GM21723 (cell line): ENCODE measurements around the gene MAPK12.

ENCODE experiments used
- ATAC-seq: cut with Tn5 transposase; IDR thresholded peaks from one replicate; pipeline ENCODE4 v1.9.1; 2021; ENCODE audit warnings: mild to moderate bottlenecking, moderate library complexity; ENCODE audit not compliant: unreplicated experiment

The MAPK12 gene

DNA sequence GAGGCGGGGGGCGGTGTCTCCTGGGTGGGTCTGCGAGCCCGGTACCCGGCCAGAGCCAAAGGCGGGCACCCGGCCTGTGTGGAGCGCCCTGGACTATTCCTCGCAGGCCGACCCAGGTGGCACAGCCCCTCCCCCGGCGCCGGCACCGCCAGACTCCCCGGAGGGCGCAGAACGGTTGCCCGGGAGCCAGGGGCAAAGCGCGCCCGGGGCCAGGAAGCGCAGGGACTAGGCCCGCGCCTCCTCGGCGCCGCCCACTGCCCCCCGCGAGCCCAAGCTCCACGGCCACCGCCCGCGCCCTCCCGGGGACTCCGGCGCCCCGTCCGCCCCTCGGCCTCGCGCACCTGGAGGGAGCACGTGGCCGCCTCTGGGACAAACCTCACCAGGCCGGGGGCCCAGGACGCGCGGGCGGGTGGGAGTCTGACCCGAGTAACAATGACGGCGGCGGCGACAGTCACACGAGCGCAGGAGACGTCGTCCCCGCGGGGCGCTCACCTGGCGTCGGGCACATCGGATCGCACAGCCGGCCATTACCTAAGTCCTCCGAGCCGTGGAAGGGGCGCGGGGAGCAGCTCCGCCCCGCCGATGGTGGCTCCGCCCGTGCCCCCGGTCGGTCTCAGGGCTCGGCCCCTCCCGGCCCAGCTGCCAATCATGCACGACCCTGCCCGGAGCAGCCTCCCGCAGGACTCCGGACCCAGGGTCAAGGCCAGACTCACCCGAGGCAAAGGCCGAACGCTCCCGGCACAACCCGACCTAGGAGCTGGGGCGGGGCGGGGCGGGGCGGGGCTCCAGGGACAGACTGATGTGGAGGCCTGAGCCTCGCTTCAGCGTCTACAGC is 38.5 kb upstream of the MAPK12 start:
- ATAC-seq: no peak

DNA sequence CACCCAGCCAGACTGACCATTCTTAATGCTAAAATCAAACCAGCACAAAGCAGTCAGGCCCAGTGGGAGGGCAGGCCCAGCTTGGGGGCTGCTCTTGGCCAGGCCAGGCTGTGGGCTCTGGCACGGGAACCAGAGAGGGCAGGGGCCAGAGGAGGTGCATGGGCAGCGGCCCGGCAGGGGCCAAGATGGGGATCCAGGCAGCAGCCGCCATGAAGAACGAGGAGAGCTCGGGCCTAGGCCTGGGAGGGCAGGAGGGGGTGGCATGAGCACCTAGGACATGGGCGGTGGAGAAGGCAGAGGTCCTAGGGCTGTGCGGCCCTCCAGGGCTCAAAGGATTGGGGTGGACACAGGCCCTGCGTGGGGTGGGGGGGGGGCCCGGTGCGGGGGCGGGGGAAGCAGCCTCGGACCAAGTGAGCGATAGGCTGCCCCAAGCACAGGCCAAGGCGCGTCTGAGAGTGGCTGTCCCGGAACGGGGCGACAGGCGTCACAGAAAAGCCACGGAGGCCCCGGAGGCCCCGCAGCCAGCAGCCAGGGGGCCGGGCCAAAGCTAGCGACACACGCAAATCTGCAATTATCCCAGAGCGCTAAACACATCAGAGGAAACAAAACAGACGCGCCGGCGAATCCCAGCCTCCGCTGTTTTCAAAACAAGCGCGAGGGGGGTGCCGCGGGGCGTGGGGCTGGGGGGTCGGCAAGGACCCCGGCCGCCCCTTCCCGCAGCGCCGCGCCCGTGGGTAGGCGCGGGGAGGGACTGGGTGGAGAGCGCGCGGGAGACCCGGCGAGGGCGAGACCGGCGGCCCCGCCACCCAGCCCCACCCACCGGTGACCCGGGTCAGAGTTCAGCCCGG is 37.7 kb upstream of the MAPK12 start:
- ATAC-seq: no peak

DNA sequence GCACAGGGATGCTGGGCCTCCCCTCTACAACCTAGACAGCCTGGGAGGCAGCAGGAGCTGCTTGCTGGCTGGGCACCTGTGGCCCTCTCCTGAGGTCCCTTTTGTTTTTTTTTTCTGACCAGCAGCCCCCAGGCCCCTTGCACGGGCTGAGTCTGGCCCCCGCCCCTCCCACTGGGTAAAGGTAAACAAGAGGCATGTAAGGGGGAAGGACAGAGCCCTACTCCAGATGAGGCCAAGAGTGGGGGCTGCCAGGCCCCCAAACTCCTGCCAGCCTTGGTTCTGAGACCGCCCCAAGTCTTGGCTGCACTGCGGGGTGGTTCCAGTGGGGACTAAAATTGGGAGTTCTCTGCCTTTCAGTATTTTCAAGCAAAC is 36.8 kb upstream of the MAPK12 start:
- no peak for ATAC-seq

DNA sequence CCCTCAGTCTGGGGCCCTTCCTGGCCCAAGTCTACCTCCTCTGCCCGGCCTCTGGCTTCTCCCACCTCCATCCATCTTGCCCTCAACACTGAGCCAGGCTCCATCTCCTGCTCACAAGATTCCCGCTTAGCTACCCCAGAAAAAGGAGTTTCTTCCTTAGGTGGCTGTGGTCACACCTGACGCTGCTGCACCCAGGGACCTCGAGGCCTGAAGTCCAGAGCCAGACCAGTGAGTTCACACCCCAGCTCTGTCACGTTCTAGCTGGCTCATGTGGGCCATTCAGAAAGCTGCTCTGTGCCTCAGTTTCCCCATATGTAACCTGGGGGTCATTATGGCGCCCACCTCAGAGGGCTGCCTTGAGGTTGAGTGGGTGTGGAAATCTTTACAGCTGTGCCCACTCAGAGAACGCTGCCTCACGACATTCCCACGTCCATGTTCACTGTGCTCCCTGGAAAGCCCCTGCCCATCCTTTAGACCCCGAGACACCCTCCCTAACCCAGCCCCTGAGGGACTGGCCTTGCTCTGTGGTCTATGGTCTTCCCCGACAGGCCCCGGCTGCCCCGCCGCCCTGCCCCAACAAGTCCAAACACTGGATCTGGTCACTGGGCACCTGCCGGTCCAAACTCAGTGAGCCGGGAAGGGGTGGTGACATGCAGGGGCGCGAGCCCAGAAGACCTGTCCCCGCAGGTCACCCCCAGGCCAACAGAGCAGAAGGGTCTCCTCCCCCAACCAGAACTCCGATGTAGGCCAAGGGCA is 36.2 kb upstream of the MAPK12 start:
- ATAC-seq: no peak

DNA sequence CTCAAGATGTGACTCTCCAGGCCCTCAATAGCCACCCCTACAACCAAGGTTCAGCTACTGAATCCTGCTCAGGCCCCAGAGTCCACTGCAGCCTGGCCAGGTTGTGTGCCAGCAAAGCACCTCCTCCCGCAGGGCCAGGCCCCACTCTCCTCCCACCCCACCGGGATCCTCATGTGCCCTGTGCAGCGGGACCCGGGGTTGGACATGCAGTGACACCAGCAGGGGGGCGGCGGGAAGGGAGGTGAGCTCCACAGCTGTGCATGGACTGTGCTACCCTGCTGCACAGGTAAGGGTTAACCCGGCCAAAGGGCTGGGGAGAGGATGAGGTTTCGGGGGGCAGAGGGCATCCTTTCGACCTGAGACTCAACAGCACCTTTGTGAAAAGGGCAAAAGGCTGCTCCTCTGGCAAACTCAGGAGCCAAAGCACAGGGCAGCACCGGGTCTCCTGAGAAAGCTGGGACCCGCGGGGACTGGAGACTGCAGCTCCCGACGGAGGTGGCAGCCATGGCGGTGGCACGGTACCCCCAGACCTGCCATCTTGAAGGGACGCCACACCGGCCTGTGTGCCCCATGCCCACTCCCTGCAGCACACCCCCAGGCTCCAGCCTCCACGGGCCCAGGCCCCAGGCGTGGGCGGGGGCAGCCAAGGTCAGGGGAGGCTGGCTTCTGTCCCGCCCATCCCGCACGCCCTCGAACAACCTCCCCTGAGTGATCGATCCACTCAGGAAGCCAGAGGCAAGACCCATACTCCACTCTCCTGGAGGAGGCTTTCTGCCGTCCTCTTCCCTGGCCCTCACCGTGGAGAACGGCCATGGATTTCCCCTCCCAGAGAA is 35.4 kb upstream of the MAPK12 start:
- ATAC-seq: no peak

DNA sequence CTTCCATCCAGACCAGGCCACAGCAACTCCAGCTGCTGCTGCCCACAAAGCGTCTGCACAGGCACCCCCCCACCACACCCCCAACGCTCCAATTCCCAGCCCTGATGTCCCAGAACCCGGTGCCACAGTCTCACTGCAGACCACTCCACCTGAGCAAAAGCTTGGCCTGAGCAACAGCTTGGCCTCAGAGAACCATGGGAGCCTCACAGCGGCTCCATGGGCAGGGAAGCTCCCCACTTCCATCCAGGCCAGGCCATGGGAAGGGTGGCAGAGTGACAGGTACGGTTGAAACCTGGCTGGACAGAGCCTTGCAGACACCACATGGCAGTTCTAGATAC is 32.8 kb upstream of the MAPK12 start:
- ATAC-seq: no peak

DNA sequence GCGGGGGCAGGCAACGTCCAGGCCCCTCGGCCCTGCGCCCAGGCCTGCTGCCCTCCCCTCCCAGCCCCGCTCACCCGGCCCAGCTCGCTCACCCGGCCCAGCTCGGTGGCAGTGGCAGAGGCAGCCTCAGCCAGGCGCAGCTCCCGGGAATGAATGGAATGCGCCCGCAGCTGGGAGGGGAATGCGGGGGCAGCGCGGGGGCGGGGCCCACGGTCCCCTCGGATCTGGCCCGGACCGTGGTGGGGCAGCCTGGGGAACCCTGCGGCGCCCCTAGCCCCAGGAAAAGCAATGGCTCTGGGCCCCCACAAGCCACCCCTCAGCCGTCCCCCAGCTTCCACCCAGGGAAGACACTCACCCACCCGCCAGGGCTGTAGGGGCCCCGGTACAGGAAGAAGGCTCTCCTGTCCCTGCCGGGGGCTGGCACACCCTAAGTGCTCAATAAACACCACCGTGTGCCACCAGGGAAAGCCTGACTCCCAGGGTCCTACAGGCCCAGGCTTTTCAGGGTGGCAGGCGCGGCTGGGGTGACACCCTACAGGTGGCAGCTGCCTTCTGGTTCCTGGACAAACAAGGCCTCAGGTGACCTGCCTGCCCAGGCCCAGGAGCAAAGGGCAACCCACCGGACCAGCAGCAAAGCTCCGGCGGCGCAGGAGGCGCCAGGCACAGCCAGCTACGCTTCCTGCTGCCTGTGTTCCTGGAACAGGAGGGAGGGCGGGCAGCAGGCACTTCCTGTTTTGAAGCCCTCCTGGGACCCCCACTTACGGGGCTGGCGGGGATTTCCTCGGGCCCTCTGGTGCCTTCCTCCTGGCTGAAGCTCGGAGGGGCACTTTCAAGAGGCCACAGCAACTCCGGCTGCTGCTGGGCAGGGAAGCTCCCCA is 32.2 kb upstream of the MAPK12 start:
- ATAC-seq: no peak

DNA sequence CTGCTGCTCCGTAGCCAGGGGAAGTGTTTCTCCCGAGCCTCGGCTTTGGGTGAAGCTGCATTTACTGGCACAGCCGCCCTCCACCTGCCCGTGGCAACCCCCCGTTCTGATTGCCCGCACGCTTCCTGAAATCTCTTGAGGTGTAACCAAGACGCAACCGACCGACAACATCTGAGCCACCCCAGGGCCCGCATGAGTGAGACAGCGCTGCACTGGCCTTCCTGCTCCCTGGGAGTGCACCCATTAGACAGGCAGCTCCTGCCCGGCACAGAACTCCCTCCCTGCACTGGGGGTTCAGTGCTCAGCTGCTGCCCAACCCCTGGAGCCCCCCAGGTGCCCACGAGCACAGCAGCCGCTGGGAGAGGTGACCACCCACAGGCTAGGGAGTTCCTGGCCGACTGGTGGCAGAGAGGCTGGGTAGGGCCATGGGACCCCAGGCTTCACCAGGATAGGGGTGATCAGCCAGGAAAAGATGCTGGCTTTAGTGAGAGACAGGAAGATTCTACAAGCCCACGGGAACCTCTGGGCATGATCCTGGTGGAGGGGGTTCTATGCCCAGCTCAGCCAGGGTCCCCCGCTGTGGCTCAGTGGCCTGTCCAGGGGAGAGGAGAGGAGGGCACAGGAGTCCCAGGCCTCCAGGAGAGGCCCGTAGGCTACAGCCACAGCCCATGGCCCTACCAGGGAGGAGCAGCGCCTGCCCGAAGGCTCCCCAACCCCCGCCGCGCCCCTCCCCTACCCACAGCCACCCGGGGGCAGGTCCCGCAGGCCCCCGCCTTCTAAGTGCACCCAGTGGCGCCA is 31.4 kb upstream of the MAPK12 start:
- ATAC-seq: no peak

DNA sequence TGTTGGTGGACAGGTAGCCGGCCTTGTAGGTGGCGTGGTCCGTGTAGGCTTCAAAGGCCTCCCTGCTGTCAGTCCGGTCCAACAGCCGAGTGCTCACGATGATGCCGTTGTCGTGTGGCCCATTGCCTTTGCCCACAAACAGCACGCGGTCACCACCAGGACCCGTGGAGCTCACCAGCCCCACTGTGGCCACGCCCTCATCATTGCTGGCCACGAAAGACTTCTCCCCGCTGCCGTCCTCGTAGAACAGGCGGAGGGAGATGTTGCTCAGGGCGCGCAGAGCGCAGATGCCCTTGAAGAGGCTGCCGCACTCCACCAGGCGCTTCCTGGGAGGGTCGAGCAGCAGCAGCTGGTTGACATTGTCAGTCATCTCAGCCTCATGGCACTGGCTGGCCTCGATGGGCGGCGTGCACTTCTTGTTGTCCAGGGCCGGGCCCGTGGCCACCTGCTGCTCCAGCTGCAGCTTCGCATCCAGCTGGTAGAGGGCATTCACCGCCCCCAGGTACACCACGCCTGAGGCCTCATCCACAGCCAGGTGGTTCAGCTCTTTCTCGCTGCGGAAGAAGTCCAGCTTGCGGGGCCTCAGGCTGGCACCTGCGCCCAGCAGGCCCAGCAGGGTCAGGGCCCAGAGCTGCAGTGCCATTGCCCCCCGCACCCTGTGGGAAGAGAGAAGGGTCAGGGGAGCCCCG is 28.6 kb upstream of the MAPK12 start:
- ATAC-seq: no peak

DNA sequence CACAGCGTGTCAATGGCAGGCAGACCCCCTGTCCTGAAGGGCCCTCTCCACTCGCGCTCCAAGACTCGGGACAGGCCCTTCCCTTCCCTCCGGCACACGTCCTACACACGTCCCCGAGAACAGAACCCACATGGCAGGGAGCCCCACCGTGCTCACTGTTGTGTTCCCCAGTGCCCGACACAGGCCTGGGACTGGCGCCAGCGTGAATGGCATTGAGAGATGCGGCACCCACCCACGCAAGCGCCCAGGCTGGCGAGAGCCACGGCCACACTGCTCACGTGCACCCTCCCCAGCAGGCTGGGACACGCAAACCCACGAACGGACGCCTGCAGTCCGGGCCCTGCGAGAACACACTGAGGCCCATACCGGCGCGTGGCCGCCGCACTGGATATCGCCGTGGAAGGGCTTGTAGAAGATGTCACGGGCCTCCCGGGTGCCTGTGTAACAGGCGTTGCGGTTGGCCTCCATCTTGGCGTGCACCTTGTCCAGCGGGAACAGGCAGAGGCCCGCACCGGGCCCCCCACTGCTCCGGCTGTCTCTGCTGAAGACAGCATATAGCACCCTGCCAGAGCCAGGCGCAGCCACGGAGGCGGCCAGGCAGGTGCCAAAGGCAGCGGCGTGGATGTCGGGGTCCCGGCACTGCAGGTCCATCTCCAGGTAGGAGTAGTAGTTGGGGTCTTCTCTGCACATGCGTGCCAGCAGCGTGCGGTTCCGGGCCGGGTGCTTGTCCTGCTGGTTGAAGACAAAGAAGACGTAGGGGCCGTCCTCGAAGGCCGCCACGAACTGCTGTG is 27.9 kb upstream of the MAPK12 start:
- ATAC-seq: no peak

DNA sequence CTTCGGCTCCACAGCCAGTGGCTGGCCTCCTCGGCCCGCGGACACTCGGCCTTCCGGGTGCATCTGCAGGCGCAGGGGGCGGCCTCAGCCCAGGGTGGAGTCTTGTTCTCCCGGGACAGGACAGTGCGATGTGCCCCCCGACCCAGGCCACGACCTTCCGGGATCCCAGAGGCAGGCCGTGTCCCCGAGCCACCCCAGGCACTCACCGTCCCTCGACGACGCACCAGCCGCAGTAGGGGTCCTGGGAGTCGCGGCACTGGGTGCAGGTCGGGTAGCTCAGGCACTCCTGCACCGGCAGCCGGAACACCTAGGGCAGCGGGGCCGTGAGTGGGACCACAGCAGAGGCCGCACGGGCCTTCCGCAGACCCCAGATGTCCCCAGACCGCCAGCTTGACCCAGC is 26.2 kb upstream of the MAPK12 start:
- no peak for ATAC-seq

DNA sequence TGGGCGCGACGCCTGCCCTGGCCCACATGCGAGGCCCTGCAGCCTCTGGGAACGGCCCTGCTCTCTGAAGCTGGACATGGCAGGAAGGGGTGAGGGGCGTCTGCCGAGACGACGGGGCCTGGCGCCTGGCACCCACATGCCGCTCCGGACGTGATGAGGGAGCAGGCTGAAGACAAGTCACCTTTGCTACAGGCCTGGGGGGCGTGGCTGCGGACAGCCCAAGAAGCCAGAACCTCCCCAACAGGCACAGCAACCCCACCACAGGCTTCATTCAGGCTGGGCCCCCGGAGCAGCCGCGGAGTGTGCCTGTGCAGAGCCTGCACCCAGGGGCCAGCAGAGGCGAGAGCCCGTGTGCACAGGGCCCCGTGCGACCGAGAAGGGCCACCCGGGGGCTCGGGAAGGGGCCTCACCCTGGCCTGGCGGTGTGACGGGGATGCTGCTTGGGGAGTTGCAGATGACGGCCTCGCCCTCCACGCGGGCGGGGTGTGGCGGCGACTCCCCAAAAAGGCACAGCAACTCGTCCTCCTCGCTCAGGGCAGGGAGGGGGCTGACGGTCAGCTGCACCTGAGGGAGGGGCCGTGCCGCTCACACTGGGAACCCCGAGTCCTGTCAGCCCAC is 25.3 kb upstream of the MAPK12 start:
- ATAC-seq: no peak

DNA sequence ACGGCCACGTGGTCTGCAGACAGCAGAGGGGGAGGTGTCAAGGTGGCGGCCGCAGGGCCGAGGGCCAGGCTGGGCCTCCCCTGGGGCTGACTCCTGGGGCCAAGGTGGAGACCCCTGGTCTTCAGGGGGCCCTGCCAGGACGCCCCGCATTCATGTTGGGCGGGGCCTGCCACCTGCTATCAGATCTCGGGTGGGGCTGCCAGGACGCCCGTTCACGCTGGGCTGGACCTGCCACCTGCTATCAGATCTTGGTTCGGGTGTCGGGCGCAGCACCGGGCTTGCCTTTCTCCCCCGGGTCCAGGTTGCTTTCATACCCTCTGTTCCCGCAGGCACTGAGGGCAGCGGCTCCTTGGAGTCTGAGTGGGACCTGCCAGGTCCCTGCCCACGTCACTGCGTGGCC is 24.8 kb upstream of the MAPK12 start:
- ATAC-seq: no peak

DNA sequence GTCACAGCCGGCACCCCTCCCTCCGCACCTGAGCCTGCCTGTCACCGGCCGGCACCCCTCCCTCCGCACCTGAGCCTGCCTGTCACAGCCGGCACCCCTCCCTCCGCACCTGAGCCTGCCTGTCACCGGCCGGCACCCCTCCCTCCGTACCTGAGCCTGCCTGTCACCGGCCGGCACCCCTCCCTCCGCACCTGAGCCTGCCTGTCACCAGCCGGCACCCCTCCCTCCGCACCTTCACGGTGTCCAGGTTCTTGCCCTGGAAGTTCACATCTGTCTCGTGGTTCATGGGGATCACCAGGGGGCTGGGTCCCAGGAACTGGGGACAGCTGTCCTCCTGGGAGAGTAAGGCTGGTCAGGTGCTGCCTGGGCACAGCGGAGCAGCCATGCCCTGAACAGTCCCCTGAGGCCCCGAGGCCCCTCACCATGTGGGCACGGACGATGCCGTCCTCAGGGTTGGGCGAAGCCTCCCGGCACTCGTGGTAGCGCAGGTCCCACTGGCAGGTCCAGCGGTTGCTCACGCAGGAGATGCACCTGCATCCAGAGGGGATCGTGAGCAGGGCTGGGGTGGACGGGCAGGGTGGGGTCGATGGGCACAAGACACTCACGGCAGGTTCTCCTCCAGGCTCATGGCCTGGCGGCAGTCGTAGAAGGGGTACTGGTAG is 24.2 kb upstream of the MAPK12 start:
- no peak for ATAC-seq

DNA sequence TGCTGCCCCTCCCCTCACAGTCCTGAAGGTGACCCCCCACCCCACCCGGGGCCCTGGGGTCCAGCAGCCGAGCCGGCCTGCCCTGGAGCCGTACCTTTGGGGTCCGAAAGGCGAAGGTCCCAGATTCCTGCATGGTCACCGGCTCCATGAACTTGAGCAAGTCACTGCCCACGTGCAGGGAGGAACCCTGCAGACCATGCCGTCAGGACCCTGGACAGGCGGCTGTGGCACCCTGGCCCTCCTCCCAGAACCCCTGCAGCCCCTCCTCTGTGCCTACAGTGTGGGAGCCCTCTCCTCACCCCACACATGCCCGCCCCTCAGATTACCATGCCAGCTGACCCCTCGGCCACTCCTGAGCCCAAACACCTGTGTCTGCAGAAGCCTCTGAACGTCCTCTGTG is 23.0 kb upstream of the MAPK12 start:
- ATAC-seq: no peak

DNA sequence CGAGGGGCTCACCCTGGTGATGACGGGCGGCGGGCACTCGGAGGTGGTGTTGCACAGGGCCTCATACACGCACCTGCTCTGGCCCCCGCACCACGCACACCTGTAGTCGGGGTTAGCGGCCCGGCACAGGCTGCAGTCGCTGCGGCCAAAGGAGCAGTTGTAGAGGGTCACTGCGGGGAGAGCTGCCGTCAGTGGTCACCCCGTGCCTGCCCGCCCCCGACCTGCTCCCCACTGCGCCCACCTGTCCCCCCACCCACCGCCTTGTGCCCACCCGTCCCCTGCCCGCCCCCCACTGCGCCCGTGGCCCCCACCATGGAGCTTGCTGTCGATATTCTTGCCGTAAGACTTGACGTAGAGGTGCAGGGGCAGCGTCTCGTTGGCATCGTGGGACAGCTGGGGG is 22.3 kb upstream of the MAPK12 start:
- ATAC-seq: no peak
